Body of pancreas (tissue), 4 donors: Measurements from ENCODE around the gene METRNL.

Experiments
- CTCF ChIP-seq, 7 experiments: fragments of 450-650 bp in 4 of 7; fragments of 200-600 bp in 3 of 7; sonication (generic) in 3 of 7; IDR thresholded peaks; one replicate each; pipeline ENCODE4 v1.5.1; 2016 to 2019; ENCODE audit warnings: antibody characterized with exemption in 7 of 7
- POLR2A ChIP-seq, 3 donors: fragments of 450-650 bp; IDR thresholded peaks; one replicate each; pipeline ENCODE4 v1.6.1; 2016; ENCODE audit warnings: antibody characterized with exemption in 3 of 3, mild to moderate bottlenecking in 2 of 3

GRCh38 chr17:83096401-83097224 is 17.2 kb downstream of the METRNL start:
- TF ChIP-seq CTCF (IDR thresholded peaks at IDR 0.05) (no peak), POLR2A (IDR thresholded peaks at IDR 0.05) (no peak)
